Frontal cortex (tissue), 4 donors: ENCODE results near the gene CTTNBP2. TPM values are rescaled to one million over a fixed set of nuclear protein-coding genes. Genes with fewer than 3 reads are reported as not detected.
A peak's percentile ranks its signal among the peaks of the same experiment; 100 is the strongest.
"Not testable (repeated sequence)": the region's sequence is repeated elsewhere in the genome, so short reads cannot be mapped to it uniquely, and the experiment has no call there.

Experiments
- DNase-seq, 2 donors: peaks; one replicate each; pipeline ENCODE4 v3.0.0; 2012; ENCODE audit warnings: low spot score in 2 of 2
- FAIRE-seq: peaks from 2 replicates; lab custom pipeline; 2012; peaks lifted over from hg19 to GRCh38; lab: Jason Lieb, UNC
- total RNA-seq: library from RNA; depleted of rRNA; stranded (reverse); fragments of >200 nt; gene quantifications from one replicate; pipeline ENCODE4 v1.2.3, GENCODE V29; 2014
- donor health status: control.
- donor health status: control.
- donor health status: control.

The CTTNBP2 gene
- total RNA-seq, 1 donor from 2014 or later: 34.2 TPM

DNA sequence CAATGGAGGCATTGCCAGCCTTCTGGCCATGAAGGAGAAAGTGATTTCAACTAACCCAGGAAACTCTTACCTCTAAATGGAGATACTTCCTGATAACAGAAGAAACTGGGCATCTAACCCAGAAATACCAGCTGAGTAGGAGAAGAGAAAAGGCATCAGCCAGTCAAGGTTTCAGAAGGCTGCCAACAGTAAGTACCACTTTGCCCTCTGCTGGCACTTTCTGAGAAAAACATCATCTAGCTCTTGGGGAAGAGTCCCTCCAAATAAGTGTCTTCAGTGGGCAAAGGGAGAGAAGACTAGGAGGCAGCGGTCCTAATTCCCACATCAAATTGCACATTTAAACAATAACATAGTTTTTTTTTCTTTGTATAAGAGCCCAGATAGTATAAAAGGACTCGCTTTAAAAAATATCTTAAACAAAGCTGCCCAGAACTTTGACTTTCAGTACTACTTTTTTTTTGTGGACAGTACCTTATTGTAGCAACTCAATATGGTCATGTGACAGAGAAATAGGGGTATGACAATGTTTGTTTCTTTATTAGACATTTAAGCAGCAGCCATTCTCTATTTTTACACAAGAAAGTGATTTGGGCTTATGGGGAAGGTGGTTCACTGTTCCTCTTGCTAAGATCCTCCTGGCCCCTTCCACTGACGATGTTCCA, 157.3 kb downstream of the CTTNBP2 start:
- DNase-seq (peak; percentile 10 to 36), FAIRE-seq (no peak)

DNA sequence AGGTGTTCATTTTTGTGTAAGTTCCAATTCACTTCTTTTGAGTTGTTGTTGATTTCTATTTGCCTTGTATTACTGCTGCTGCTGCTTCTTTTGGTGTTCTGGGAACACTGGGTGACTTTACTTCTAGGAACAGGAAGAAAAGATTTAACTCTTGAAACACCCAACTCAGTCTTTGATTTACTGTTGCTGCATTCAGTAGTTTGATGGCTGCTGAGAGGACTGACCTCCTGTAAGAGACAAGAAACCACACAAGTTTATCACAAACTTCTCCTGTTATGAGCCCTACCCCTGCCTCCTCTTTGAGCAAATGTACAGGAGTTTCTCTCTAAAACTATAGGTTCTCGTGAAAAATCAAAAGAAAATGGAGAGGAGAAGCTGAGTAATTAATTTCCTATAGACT, 161.7 kb downstream of the CTTNBP2 start:
- FAIRE-seq: no peak
- no peak for DNase-seq

DNA sequence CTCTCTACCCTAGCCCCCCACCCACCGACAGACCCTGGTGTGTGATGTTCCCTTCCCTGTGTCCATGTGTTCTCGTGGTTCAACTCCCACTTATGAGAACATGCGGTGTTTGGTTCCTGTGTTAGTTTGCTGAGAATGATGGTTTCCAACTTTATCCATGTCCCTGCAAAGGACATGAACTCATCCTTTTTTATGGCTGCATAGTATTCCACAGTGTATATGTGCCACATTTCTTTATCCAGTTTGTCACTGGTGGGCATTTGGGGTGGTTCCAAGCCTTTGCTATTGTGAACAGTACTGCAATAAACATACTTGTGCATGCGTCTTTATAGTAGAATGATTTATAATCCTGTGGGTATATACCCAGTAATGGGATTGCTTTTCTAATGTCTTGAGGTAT, 165.1 kb downstream of the CTTNBP2 start:
- not testable (repeated sequence) for DNase-seq, FAIRE-seq

DNA sequence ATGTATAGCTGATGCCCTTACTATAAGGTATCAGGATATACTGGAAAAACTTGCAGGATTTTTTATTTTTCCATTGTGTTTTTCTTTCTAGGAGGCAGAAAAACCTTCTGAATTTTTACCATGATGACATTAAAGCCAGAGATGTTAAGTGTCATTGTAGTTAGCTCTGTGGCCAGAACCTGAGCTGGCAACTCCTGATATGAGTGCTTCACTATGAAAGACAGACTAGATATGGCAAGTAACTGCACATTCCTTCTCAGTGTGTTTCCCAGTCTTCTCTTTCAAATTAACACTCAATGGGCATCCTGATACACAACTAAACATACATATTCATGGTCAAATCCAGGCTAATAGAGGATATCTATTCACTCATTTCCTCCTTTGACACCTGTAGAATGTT, 166.2 kb downstream of the CTTNBP2 start:
- DNase-seq (no peak), FAIRE-seq (no peak)

DNA sequence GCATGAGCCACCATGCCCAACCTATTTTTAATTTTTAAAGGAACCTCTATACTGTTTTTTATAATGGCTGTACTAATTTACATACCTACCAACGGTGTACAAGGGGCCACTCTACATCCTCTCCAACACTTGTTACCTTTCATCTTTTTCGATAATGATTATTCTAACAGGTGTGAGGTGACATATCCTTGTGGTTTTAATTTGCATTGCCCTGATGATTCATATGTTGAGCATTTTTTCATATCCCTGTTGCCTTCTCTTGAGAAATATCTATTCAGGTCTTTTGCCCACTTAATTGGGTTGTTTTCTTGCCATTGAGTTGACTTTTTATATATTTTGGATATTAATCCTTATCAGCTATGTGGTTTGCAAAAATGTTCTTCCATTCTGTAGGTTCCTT, 167.0 kb downstream of the CTTNBP2 start:
- no peak for FAIRE-seq

DNA sequence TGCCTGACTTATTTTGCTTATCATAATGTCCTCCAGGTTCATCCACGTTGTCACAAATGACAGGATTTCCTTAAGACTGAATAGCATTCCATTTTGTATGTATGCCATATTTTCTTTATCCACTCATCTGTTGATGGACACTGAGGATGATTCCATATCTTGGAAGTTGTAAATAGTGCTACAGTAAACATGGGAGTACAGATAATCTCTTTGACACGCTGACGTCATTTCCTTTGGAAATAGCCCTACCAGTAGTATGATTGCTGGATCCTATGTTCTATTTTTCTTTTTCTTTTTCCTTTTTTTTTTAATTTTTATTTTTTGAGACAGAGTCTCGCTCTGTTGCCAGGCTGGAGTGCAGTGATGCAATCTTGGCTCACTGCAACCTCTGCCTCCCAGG, 167.6 kb downstream of the CTTNBP2 start:
- no peak for FAIRE-seq
- DNase-seq: no peak

More for the DNA sequence above, 167.0 kb downstream of the CTTNBP2 start:
- no peak for DNase-seq

DNA sequence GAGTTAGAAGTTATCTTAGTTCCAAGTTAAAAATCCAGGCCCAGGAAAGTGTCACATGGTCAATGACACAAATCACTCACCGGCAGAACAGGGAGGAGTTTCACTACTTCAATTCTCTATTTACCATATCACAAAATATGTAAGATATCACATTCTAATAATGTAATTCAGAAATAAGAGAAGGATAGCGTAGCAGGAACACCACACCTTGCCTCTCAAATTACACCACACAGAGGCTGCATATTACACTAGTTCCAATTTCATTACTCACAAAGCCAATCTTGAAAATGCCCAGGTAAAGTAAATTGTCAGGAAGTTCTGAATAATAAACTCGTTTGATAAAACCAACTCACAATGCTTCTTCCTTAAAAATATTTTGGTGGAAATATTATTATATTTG, 169.2 kb downstream of the CTTNBP2 start:
- no peak for DNase-seq
- no peak for FAIRE-seq

DNA sequence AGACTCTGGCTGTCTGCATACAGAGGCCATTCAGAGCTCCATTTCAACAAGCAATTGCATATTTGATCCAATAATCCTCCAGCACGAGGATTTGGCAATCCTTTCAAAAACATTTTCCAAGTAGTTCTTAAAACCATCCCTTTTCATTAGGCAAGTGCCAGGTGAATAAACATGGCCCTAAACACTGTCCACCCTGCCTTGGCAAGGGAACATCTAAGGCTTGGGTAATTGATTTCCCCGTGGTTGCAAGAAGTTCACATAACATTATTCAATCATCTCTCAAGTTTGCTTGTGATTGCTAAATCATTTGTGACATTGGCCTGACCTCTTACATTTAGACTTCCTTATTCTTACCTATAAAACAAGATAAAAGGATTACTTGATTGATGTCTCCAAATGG, 175.2 kb downstream of the CTTNBP2 start:
- DNase-seq: no peak
- no peak for FAIRE-seq

DNA sequence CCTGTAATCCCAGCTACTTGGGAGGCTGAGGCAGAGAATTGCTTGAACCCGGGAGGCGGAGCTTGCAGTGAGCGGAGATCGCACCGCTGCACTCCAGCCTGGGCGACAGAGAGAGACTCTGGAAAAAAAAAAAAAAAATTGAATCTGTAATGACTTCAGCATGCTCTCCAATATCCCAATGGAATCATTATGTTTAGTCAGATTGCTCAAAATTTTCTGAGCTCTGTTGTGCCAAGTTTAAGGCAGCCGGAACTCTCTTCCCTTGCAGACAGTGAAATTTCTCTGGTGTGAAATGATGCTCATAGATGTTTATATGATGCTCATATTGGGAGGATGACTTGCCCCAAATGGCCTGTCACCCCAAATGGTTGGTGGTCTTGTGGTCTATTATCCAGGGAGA, 180.9 kb downstream of the CTTNBP2 start:
- no peak for FAIRE-seq
- no peak for DNase-seq

DNA sequence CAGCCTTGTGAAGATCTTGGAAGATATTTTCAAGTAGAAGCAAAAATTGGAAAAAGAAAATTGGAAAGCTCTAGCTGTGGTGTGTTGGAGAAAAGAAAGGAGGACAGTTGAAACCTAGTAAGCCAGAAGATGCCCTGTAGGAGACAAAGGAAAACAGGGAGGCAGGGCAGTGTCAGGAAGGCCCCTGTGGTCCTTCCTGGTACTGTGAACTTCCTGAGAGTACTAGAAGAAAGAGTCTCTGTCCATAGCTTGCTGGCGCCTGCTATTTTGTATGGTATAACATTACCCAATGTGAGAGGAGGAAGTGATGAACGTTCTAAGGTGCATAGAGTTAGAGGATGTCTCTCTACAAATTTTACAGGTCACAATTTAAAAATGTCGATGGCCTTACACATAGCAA, 183.1 kb downstream of the CTTNBP2 start:
- DNase-seq: no peak
- no peak for FAIRE-seq

DNA sequence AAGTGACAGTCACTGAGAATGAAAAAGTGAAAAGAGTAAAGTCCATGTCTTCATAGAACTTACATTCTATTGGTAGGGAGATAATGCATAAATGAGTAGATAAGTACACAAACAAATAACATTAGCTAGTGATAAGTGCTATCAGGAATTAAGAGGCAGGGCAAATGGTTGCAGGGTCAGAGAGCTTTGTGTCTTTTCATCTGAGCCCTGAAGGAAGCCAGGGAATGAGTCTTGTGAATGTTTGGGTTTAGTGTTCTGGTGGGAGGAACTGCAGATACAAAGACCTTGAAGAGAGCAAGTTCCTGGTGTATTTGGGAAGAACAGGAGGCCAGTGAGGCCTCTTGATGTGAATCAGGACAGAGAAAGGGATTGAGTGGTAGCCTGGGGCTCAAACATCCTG, 183.8 kb downstream of the CTTNBP2 start:
- FAIRE-seq (no peak), DNase-seq (no peak)

DNA sequence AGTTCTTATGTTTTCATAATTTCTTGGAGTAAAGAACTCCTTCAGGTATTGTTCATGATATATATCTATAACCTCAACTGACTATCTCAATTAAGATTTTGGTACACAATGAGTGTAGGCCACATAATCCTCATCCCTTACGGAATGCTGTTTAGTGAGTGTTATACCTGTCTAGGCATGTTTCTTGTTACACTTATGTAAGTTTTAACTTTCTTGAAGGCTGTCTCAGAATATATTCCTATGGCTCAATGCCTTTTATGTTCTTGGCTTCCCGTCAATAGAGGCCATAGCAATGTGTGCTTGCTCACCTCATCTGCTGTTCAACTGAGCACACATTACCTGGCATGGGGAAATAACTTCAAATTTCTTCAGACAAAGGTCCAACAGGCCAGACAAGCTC, 185.1 kb downstream of the CTTNBP2 start:
- FAIRE-seq: no peak
- DNase-seq: no peak

DNA sequence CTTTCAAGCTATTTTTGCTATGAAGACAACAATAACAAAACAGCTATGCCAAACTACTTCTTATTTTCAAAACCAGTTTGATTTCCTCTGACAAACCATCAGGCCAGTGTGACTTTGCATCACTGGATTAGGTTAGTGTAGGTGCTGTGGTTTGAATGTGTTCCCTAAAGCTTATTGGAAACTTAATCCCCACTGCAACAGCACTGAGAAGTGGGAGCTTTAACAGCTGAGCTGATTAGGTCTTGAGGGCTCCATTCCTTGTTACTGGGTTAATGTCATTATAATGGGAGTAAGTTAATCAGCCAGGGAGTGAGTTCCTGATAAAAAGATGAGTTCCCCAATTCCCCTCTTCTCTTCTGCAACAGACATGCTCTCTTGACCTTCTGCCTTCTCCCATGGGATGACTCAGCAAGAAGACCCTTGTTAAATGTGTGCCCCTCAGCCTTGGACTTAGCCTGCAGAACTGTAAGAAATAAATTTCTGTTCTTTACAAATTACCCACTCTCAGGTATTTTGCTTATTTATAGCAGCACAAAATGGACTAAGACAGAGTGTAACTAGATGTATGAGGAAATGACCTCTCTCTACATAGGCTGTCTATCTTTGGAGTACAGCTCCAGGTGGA, 186.8 kb downstream of the CTTNBP2 start:
- no peak for DNase-seq
- FAIRE-seq: no peak

DNA sequence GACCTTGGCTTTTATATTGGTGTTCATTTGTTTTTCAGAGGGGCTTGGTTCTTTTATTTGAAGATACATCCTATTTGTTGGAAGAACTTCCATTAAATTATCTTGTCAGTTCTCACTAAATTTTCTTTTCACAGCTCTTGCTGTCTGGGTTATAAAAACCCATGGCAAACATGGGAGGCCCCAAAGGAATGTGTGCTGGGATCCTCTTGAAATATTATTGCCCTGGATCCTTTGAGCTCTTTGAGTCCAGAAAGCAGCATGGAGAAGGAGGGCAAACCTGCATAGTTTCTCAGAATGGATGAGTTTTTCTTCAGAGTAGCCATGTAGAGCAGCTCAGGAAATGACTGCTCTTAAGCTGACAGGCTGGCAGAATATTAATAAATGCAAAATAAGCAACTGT, 187.4 kb downstream of the CTTNBP2 start:
- FAIRE-seq (no peak), DNase-seq (no peak)

DNA sequence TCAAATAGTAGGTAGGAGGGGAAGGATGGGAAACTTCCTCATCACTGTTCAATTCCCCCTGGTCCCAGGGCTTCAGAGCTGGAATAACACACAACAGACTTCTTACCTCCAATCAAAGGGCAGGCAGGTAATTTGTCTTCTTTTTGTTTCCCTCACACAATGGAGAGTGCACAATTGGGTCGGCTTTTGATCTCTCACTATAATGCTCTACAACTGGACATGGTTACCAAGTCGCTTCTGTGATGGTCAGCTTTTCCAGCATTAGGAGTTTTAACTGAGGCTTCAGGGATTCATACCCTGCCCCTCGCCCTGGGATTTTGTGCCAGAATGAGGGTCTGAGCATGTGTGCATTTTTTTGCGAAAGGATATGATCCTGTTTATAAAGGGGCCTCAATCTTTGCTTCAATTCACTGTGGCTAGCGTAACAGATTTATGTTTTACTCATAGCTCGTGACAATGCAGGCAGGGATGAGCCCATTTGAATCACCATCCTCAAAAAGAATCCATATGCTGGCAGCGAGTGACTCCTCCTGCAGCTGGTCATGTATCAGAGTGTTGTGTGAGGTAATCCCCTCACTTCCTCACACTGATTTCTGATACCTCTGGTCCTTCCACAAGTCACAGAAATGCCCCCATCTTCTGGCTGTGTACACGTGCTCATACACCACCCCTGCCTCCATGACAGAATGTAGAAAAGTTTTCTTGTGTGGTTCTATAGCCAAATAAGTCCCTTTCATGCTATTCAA, 189.6 kb downstream of the CTTNBP2 start:
- no peak for DNase-seq
- FAIRE-seq: no peak

DNA sequence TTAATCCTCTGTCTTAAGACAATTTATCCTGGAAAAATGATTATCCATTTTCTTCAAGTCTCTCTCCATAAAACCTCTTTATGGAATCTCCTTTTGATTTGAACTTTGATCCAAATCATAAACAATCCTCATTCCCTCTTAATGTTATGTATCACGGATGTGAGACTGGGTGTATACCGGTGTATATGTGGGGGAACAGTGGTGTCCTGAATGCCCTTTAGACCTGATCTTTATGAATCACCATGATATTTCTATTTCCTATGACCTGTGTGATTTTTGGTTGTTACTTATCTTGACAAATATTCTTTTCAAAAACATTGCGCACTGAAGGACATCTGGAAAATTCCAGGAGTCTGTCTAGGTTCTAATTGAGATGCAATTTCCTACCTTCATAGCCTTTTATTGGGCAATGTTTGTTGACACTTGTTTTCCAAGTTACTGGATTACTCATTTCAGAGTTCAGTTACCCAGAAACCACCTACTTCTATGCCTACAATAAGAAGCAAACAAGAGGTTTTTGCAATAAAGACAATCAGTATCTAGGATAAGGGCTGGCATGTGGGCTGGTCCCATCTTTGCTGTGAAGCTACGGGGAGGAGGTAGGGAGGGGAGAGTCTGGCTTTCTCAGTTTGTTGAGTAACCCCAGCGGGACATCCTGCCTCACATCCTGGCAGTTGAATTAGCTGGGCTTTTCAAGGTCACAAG, 190.4 kb downstream of the CTTNBP2 start:
- DNase-seq: no peak
- no peak for FAIRE-seq

DNA sequence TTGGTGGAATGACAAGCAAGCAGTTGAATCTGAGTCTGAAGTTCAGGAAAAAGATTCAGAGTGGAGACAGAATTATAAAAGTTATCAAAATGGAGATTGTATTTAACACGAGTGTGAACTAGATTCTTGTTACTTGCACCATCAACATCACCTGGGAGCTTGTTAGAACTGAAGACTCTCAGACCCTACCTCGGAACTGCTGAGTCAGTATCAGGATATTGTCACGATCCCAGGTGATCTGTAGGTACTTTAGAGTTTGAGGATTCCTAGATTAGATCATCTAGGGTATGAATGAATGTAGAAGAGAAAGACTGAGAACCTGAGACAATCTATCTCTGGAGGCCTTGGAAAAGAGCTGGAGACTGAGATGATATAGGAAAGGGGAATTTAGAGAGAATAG, 194.1 kb downstream of the CTTNBP2 start:
- no peak for FAIRE-seq
- no peak for DNase-seq

DNA sequence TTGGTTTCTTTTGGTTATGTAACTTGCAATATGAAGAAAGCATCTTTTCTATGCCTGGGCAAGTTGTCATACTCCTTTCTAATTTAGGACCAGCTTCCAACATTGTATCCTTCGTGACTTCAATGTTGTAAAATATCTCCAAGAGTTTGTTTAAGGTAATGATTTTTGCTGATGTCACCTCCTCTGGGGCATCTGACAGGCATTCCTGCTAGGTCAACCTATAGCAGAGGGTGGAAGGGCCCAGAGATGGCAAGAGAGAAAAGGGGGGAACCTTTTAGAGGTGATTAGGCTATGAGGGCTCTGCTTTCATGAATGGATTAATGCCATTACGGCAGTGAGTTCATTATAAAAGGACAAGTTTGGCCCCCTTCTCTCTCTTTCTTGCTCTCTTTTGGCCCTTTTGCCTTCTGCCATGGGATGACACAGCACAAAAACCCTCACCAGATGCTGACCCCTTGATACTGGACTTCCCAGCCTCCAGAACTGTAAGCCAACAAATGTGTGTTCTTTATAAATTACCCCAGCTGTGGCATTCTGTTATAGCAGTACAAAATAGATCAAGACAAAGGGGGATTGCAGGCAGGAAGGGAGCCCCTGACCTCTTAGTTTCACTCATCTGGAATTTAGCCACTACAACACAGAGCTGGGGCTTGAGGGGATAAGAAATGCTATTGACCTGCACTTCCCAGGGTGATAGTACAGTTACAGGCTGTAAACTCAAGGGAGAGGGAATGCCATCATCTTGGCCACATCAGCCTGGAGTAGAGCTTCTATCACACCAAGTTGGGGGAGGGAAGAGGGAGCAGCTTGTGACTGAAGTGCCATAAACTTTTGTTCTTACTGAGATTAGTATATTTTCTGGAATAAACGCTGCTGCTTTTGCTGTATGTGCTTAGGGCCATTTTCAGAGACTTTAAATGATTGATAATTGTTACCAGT, 197.5 kb downstream of the CTTNBP2 start:
- FAIRE-seq (no peak), DNase-seq (no peak)

DNA sequence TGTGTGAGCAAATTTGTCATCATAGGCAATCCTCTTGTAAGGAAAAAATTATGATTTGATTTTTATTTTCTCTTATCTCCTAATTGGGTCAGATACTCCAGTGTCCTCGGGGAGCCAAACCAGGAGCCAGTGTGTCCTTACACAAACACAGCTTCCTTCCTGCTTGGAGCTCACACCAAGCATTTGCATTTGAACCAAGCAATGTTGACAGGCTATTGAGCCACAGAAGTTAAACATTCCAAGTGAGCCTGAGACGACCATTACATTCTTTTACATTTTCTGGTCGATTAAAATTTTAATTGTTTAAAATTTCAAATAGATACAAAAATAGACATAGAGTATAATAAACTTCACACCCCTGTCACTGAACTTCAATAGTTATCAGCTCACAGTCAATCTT, 198.6 kb downstream of the CTTNBP2 start:
- no peak for DNase-seq

DNA sequence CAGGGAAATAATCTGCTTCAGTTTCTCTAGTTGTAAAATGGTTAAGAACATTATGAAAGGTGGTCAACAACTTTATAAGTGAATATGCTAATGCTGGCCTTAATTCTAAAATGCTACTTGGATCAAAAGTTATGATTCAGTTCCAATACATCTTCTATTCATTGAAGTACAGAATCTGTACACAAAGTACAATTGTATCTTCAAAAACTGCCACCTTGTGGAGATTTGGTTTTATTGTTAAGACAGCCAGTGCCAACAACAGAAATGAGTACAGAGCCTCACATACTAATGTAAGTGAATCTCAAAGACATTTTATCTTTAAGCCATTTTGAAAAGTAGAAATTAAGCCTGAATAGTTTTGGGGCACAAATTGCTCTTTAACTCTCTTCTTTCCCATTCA, 199.4 kb downstream of the CTTNBP2 start:
- FAIRE-seq (peak; percentile 80), DNase-seq (peak in 1 of 2 donors; percentile 11)

More for the DNA sequence above, 198.6 kb downstream of the CTTNBP2 start:
- no peak for FAIRE-seq
